Measurements from ENCODE around the gene PRRT1B.
A peak's percentile ranks its signal among the peaks of the same experiment; 100 is the strongest.
"Not testable (repeated sequence)": the region's sequence is repeated elsewhere in the genome, so short reads cannot be mapped to it uniquely, and the experiment has no call there.

Gene PRRT1B

DNA sequence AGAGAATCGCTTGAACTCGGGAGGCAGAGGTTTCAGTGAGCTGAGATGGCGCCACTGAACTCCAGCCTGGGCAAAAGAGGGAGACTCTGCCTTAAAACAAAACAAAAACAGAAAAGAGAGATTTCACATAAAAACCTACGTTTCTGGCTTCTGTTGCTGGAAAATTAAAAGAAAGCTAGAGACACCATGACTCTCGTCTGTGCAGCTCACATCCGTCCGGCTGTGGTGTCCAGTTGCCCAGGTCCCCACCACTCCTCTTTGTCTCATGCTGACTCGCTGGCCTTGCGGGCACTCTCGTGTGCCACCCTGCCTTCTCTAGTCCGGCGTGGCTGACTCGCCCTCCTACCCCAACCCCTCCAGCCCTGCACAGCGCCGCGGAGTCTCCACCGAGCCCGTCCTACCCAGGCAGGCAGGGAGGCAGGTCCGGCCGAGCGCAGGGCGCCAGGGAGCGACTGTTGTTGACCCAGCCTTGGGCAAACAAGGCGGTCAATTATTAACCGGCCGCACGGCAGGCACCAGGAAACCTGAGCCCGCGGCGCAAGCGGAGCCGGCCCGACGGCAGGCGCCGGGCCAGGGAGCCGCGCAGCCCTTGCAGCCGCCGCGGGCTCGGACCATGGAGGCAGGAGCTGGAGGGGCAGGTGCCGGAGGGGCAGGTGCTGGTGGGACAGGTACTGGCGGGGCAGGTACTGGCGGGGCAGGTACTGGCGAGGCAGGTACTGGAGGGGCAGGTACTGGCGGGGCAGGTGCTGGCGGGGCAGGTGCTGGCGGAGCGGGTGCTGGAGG is at the start of gene PRRT1B:
PRRT1B (plus strand) TSS at position 521 of the 783 bp plus-strand sequence; CDS start at position 614, 93 bp downstream.
- no peak for DNase-seq

DNA sequence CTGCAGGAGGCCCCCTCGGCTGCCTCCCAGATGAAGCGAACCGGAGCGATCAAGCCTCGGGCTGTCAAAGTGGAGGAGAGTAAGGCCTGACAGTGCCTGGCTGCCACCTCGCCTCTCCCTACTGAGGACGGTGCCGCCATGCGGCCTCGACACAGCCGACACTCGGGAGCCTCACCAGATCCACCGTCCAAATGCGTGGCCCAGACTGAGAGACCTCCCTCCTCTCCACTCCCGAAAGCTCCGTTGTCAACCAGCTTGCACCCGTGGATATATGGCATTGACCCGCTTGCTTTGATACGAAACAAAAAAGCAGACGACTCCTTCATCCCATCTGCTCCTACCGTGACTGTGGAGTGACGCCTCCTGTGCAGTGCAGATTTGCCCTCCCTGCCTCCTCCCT is 49.5 kb upstream of the PRRT1B start:
- no peak for DNase-seq

DNA sequence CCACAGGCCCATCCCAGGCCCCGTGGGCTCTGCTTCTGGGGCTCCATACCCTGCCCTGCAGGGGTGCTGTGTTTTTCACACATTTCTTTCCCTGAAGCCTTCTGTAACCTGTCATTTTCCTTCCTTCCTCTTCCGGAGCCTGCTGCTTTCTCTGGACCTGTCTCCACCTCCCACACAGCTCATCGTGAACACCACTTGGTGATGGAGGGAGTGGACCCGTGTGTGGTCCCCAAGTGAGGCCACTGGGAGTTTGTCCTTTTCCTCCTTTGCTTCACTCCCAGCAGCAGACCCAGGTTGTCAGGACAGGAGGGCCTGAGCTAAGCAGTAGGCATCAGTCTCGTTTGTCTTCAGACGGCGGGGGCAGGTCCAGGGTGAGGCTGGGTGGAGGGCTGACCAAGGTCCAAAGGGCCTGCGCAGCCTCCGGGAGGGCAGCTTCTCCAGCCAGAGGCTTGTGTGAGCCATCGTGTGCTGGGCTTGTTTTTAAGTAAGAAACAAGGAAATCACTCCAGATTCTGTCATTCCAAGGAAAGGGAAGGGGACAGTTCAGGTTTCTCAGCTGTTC is 48.4 kb upstream of the PRRT1B start:
- no peak for DNase-seq

DNA sequence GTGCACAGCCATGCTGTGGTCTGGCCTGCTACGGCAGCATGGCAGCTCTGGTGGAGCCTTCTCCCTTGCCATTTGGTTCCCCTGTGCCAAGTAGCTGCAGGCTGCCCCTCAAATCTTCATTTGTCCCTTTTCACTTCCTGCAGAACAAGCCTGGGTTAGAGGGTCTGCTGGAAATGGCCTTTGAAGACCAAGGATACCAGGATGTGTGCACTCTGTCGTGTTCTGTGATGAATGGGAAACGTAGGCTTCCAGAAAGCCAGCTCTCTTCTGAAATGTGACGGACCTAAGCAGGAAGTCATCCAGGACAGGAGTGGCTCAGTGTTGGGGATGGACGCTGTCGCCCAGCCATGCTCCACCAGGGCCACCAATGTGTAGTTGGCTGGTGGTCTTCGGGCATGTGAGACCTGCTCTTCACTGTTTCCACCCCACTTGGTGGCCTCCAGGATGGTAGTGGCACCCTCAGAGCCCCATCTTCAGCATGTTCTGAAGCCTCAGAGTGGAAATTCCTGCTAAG is 46.0 kb upstream of the PRRT1B start:
- no peak for DNase-seq

DNA sequence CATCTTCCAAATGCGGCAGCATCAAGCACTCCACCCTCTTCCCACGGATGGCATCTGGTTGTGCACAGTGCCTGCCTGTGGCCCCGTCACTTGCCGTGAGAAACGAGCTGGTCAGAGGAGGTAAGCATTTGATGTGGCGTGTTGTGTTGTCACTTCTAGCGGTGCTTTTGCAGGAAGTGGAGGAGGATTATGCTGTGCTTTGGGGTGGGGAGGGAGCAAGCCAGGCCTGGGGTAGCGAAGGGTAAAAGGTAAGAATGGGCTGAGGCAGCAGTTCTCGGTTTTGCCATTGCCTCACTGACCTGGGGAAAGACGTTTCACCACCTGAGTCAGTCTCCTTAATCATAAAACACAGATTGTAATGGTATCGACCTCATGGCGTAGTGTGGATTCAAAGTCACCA is 44.9 kb upstream of the PRRT1B start:
- DNase-seq: no peak

DNA sequence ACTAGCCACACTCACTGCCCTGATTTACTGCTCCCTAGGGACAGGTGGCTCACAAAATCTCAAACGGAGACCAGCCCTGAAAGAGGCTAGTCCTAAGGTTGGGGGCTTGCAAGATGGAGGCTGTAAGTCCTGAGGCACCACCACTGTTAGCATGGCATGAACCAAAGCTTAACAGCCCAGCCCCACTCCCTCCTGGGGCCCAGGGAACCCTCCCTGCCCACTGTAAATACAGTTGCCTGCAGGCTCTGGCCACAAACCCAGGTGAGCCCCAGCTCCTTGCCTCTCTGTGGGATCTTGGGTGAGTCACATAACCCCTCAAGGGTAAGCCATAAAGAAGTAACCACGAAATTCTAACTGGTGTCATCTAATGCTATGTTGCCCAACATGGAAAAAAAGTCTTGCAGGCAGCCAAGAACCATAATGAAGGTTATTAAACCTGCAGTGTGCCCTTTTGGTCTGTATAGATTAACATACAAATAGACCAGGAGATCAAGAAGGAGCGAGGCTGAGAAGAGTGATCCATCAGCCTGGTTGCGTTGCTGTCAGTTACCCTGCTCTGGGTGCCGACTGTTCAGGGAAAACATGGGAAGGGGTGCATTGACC is 44.3 kb upstream of the PRRT1B start:
- peak; percentile 57 for DNase-seq

DNA sequence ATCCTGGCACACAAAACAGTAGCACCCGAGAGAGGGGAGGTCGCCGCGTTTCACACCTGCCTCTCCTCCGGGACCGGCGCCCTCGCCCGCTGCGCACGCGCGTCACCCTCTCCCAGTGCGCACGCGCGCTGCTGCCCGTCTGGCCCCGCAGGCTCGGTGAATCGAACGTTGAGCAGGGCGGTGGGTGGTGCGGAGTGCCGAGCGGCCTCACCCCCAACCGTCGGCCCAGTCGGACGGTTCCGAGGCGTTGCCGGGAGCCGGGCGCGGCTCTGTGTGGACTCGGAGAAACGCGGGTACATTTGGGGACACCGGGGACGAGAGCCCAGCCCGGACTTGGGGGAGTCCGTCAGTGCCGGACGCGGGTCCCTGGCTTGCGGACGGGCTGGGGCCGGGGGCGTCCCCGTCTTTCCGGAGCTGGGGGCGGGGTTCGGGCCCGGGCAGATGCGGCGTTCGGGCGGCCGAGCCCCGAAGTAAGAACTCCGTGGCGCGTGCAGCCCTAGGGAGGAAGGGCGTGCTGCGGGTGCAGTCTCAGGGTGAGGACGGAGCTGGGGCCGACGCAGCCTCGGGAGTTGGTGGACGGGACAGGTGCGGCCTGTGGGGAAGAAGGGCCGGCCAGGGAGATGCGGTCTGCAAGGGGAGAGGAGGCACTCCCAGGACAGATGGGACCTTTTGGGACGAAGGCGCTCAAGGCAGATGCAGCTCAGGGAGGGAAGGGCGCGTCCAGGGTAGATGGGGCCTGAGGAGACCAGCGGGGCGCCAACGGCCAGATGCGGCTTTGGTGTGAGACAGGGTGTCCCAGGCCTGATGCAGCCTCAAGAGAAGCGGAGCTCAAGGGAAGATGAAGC is 42.3 kb upstream of the PRRT1B start, which contains the start of gene POMT1:
POMT1 (plus strand) TSS at position 138 of the 845 bp plus-strand sequence. CDS start 1,301 bp downstream, outside the sequence.
- peak; percentile 71 for DNase-seq

DNA sequence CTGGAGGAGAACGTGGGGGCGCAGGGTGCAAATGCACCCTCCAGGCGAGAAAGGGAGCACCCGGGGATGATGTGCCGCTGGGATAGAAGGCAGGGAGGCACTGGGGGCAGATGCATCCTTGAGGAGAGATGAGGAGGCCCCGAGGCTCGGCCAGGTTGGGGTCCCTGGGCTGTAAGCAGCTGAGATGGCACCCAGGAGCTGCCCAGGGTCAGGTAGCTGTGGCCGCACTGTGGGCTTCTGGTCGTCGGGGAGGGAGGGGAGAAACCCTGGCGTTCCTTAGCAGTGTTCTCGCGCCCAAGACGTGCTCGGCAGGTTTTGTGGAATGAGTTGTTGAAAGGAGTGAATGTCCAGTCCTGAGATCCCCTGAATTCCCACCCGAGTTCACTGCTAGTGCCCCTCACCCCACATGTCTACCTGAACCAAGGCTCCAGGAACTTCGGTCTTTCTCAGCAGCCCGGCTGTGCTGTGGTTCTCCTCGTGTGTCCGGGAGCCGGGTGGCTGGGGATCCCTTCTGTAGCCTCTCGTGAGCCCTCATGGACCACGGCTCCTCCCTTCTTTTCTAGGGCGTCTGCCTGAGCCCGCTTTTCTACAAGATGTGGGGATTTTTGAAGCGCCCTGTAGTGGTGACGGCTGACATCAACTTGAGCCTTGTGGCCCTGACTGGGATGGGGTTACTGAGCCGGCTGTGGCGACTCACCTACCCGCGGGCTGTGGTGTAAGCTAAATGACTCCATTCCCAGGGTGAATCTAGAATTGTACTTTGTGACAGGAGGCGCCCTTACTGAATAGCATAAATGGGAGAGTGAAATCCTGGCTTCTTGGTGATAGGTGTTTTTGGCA is 41.5 kb upstream of the PRRT1B start:
- no peak for DNase-seq

DNA sequence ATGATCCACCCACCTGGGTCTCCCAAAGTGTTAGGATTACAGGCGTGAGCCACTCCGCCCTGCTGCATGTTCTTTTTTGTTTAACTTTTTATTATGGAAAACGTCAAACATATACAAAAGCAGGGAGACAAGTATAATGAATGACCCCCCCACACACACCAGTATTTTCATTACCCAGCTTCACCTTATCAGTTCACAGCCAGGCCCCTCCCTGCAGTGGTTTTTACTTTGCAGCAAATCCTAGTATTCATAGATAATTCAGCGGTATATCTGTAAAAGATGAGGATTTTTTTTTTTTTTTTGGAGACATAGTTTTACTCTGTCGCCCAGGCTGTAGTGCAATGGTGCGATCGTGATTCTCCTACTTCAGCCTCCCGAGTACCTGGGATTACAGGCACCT is 40.3 kb upstream of the PRRT1B start:
- no peak for DNase-seq

DNA sequence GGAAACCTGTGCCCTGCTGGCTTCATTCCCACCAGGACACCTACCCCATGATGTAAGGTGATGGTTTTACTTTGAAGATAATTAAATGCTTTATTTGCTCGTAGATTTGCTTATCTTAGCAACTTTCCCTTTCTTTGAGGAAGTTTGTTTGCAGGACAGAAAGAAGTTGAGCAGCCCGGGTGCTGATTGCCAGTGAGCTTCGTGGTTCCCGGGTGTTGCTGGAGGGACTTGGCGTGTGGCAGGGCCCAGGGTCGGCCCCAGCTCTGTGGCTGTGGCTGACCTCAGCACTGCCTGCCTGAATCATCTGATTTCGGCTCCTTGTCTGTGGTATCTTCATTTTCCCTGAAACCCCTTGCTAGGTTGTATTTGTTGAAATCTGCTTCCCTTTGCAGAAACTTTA is 33.9 kb upstream of the PRRT1B start:
- no peak for DNase-seq

DNA sequence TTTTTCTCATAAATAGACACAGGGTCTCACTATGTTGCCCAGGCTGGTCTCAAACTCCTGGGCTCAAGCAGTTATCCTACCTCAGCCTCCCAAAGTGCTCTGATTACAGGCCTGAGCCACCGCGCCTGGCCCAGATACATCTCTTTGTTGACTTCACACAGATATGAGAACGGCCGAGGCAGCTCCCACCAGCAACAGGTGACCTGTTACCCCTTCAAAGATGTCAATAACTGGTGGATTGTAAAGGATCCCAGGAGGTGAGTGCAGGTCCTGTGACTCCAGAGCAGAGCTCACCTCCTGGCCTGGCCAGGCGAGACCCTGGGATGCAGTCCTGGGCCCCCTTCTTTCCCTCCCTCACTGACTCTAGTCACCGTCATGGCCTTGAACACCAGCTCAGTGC is 33.4 kb upstream of the PRRT1B start:
- no peak for DNase-seq

DNA sequence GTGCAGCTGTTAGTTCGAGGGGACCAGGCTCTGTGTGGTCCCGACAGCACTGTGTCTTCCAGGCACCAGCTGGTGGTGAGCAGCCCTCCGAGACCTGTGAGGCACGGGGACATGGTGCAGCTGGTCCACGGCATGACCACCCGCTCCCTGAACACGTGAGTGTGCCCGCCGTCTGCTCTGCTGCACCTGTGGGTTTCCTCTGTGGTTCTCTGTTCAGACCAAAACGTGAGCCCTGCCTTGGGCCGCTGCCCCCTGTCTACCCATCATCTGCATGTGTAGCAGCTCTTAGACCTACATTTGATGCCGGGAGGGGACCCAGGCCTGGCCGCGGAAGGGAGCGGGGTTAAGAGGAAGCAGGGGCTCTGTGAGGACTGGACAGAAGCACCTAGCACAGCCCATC is 32.1 kb upstream of the PRRT1B start:
- DNase-seq: no peak

DNA sequence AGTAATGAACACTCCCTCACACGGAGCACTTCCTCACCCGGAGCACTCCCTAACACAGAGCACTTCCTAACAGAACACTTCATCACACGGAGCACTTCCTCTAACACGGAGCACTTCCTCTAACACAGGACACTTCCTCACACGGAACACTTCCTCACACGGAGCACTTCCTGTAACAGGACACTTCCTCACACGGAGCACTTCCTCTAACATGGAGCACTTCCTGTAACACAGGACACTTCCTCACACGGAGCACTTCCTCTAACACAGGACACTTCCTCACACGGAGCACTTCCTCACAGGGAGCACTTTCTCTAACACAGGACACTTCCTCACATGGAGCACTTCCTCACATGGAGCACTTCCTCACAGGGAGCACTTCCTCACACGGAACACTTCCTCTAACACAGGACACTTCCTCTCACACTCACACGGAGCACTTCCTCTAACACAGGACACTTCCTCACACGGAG is 29.7 kb upstream of the PRRT1B start:
- DNase-seq: not testable (repeated sequence)

DNA sequence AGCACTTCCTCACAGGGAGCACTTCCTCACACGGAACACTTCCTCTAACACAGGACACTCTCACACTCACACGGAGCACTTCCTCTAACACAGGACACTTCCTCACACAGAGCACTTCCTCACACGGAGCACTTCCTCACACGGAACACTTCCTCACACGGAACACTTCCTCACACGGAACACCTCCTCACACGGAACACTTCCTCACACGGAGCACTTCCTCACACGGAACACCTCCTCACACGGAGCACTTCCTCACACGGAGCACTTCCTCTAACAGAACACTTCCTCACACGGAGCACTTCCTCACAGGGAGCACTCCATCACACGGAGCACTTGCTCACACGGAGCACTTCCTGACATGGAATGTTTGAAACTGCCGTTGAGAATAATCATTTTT is 29.2 kb upstream of the PRRT1B start:
- DNase-seq: no peak

DNA sequence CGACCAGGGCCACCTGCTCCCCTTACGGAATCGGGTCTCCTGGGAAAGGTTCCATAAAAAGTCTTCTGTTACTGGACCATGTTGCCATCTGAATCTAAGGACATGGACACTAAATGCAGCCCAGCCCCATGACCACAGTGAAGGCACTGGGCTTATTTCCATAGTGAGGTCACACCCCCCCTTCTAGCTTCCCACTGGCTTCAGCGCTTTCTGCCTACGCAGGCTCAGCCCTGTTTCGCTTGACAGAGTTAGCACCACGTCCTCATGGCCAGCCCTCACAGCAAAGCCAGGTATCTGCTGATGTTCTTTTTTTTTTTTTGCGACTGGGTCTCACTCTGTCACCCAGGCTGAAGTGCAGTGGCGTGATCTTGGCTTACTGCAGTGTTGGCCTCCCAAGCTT is 28.4 kb upstream of the PRRT1B start:
- no peak for DNase-seq

DNA sequence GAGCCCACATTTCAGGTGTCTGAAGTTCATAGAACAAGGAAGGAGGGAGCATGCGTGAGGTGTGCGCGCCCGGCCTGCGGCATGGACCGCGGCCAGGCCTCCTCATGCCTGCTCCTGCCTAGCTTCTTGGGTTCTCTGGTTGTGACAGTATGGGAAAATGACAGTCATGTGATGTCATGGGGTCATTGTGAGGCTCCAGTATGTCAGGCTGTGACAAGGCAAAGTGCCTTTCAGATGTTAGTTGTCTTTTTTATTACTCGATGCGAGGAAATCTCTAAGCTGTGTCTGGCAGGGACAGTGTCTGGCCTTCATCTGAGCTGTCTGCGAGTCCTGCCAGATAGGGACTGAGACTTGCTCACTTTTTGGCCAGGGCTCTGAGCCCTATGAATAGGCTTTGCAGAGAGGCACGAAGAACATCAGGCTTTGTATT is 27.5 kb upstream of the PRRT1B start:
- DNase-seq: no peak

DNA sequence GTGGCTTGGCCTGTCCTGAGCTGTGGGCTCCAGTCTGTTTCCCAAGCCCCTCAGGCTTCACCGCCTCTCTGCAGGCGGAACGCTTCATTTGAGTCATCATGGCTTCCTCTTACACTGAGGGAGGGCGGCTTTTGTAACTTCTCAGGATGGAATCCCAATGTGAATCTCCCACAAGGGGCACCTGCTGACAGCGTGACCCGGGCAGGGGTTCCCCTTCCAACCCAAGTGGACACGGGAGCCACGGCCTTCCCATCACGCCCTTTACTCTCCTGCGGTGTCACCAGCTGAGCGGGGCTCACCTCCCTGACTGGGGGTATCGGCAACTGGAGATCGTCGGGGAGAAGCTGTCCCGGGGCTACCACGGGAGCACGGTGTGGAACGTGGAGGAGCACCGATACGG is 26.8 kb upstream of the PRRT1B start:
- no peak for DNase-seq

DNA sequence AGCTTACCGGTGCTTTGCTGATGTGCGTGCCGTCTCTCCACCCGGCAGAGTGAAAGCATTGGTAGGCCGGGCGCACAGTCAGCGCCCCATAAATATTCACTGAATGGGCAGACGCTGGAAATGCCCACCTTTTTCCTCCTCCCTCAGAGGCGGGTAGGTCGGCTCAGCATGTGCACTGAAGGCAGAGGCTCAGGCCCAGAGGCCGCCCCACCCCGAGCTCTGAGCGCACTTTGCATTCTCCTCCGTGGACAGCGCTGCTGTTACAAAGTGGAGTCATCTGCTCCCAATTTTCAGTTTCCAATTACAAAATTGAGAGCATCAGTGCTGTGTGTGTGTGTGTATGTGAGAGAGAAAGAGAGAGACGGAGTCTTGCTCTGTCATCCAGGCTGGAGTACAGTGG is 24.8 kb upstream of the PRRT1B start:
- DNase-seq: no peak

DNA sequence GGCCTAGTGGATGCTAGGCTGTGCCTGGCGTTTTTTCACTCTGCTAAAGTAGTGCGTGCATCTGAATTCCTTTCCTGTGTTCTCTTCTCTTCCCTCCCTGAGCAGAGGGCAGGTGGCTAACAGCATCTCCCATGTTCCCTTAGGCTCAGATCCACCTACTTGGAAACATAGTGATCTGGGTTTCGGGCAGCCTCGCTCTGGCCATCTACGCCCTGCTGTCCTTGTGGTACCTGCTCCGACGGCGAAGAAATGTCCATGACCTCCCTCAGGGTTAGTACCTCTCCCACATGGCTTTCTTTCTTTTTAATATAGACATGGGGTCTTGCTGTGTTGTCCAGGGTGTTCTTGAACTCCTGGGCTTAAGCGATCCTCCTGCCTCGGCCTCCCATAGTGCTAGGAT is 24.1 kb upstream of the PRRT1B start:
- no peak for DNase-seq

DNA sequence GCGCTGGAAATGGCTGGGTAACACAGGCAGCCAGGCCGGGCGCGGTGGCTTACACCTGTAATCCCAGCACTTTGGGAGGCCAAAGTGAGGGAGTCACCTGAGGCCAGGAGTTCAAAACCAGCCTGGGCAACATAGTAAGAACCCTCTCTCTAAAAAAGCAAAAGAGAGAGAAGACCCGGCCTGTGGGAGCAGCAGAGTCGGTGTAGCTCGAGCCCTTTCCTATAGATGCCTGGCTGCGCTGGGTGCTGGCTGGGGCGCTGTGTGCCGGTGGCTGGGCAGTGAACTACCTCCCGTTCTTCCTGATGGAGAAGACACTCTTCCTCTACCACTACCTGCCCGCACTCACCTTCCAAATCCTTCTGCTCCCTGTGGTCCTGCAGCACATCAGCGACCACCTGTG is 23.5 kb upstream of the PRRT1B start:
- DNase-seq: no peak

DNA sequence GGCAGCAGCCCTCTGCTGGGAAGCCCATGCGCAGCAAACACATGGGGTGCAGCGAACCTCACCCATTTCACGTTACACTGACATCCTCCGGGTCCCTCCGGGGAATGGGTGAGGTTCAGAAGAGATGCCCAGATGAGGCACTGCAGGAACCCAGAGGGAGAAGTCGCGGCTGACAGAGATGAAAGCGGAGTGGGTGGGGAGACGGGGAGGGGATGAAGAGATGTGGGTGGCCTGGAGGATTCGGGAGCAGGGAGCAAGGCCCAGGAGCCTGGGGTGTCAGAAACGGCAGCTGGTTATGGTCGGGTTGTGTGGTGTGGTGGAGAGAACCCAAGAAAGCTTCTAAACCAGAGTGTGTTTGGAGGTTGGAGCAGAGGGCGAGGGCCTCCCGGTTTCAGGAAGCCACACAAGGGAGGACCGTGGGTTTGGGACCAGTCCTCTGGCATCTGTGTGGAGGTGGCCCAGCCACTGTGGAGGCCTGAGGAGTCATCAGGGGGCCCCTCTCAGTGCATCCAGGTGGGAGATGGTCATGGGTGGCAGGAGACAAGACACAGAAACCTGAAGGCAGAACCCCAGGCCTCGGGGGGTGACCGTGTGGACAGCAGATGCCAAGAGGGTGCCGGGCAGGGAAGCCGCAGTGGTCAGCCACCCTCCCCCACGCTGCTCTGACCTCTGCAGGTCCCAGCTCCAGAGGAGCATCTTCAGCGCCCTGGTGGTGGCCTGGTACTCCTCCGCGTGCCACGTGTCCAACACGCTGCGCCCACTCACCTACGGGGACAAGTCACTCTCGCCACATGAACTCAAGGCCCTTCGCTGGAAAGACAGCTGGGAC is 22.9 kb upstream of the PRRT1B start:
- DNase-seq: no peak
